ENCODE results near the gene TPCN2.

Gene TPCN2

GRCh38 chr11:69100454-69101114, 51.9 kb downstream of the TPCN2 start:
- Histone ChIP-seq H2BK15ac (ENCODE audit: low read depth, poor library complexity, severe bottlenecking) (no peak overlapping the region), H3K23ac (ENCODE audit: low read length in 2 of 2) (no peak overlapping the region), H3K9ac (ENCODE audit: low read length) (no peak overlapping the region), H3K27ac (ENCODE audit: low read length, poor library complexity, severe bottlenecking) (no peak overlapping the region), H3K4ac (ENCODE audit: low read depth in 1 of 2, low read length in 2 of 2) (no peak overlapping the region), H3K18ac (ENCODE audit: low read depth in 1 of 2, low read length in 2 of 2) (no peak overlapping the region), H4K8ac (ENCODE audit: low read length) (no peak overlapping the region), H3K14ac (ENCODE audit: low read length in 2 of 2) (no peak overlapping the region), H3K4me3 (ENCODE audit: insufficient read depth in 1 of 2, low read depth in 1 of 2, low read length in 2 of 2) (no peak overlapping the region), H2AK5ac (ENCODE audit: low read length, severe bottlenecking) (no peak overlapping the region), H3K36me3 (ENCODE audit: control insufficient read depth in 1 of 2, insufficient read depth in 2 of 2, low read depth in 1 of 2, low read length in 2 of 2) (no peaks in the 10 kb centered on the region), H3K79me1 (replicated peaks; ENCODE audit: low read length, poor library complexity, severe bottlenecking) (peaks cover 1% of the 10 kb centered on the region), H3K9me3 (ENCODE audit: control insufficient read depth, low read length) (no peaks in the 10 kb centered on the region), H2AFZ (ENCODE audit: low read depth, low read length) (no peak overlapping the region), H2BK12ac (ENCODE audit: low read length in 2 of 2) (no peak overlapping the region), H3K27me3 (ENCODE audit: control insufficient read depth in 1 of 2, insufficient read depth in 1 of 2, low read length in 2 of 2) (peaks cover 46 to 58% of the 10 kb centered on the region in 2 experiments), H3K4me1 (ENCODE audit: control insufficient read depth, insufficient read depth, low read depth, low read length) (no peaks in the 10 kb centered on the region), H3K4me2 (ENCODE audit: low read length, poor library complexity, severe bottlenecking) (no peak overlapping the region), H4K91ac (ENCODE audit: low read length) (no peak overlapping the region), H2BK120ac (ENCODE audit: low read depth, low read length) (no peak overlapping the region), H2BK5ac (ENCODE audit: low read depth, low read length, poor library complexity, severe bottlenecking) (no peak overlapping the region)
- DNase-seq = no peak
- WGBS = 83% methylated on average over 13 of the region's 13 CpGs

- H3K9me3 ChIP-seq (ENCODE audit: control insufficient read depth, low read length) = no peaks in the 10 kb centered on the region
- no peak overlapping the region for H4K8ac ChIP-seq (ENCODE audit: low read length)
- H2AK5ac ChIP-seq (ENCODE audit: low read length, severe bottlenecking) = no peak overlapping the region
- no peak overlapping the region for H3K14ac ChIP-seq (ENCODE audit: low read length in 2 of 2)
- H3K4me1 ChIP-seq (ENCODE audit: control insufficient read depth, insufficient read depth, low read depth, low read length) = no peaks in the 10 kb centered on the region
- H2BK120ac ChIP-seq (ENCODE audit: low read depth, low read length) = no peak overlapping the region
- no peak overlapping the region for H3K23ac ChIP-seq (ENCODE audit: low read length in 2 of 2)
- no peaks in the 10 kb centered on the region for H3K36me3 ChIP-seq (ENCODE audit: control insufficient read depth in 1 of 2, insufficient read depth in 2 of 2, low read depth in 1 of 2, low read length in 2 of 2)
- H2BK5ac ChIP-seq (ENCODE audit: low read depth, low read length, poor library complexity, severe bottlenecking) = no peak overlapping the region
- no peak overlapping the region for H3K9ac ChIP-seq (ENCODE audit: low read length)
- no peak overlapping the region for H3K4ac ChIP-seq (ENCODE audit: low read depth in 1 of 2, low read length in 2 of 2)
- H3K27ac ChIP-seq (ENCODE audit: low read length, poor library complexity, severe bottlenecking) = no peak overlapping the region
- peaks cover 1% of the 10 kb centered on the region for H3K79me1 ChIP-seq (replicated peaks; ENCODE audit: low read length, poor library complexity, severe bottlenecking)
- H2BK15ac ChIP-seq (ENCODE audit: low read depth, poor library complexity, severe bottlenecking) = no peak overlapping the region
- no peak overlapping the region for H2AFZ ChIP-seq (ENCODE audit: low read depth, low read length)
- peak; percentile 76 for DNase-seq
- peak overlapping the region in 1 of 2 experiments; percentile 29 for H3K18ac ChIP-seq (ENCODE audit: low read depth in 1 of 2, low read length in 2 of 2)
- no peak overlapping the region for H4K91ac ChIP-seq (ENCODE audit: low read length)
- no peak overlapping the region for H3K4me3 ChIP-seq (ENCODE audit: insufficient read depth in 1 of 2, low read depth in 1 of 2, low read length in 2 of 2)
- peaks cover 52 to 53% of the 10 kb centered on the region in 2 experiments for H3K27me3 ChIP-seq (ENCODE audit: control insufficient read depth in 1 of 2, insufficient read depth in 1 of 2, low read length in 2 of 2)
- WGBS = 30% methylated on average over 14 of the region's 14 CpGs
- H3K4me2 ChIP-seq (ENCODE audit: low read length, poor library complexity, severe bottlenecking) = no peak overlapping the region
- no peak overlapping the region for H2BK12ac ChIP-seq (ENCODE audit: low read length in 2 of 2)
Measured at GRCh38 chr11:69101115-69101791, 52.5 kb downstream of the TPCN2 start.

- no peak overlapping the region for H2BK12ac ChIP-seq (ENCODE audit: low read length in 2 of 2)
- 84% methylated on average over 17 of the region's 17 CpGs for whole genome bisulfite sequencing
Measured at GRCh38 chr11:69101792-69102695, 53.3 kb downstream of the TPCN2 start.

More at GRCh38 chr11:69101792-69102695, 53.3 kb downstream of the TPCN2 start:
- Histone ChIP-seq H3K4me3 (ENCODE audit: insufficient read depth in 1 of 2, low read depth in 1 of 2, low read length in 2 of 2) (no peak overlapping the region), H3K14ac (ENCODE audit: low read length in 2 of 2) (no peak overlapping the region), H2AFZ (ENCODE audit: low read depth, low read length) (no peak overlapping the region), H3K18ac (ENCODE audit: low read depth in 1 of 2, low read length in 2 of 2) (peak overlapping the region in 1 of 2 experiments; percentile 29), H3K23ac (ENCODE audit: low read length in 2 of 2) (no peak overlapping the region), H4K91ac (ENCODE audit: low read length) (peak overlapping the region; percentile 32), H3K27ac (ENCODE audit: low read length, poor library complexity, severe bottlenecking) (no peak overlapping the region), H3K79me1 (replicated peaks; ENCODE audit: low read length, poor library complexity, severe bottlenecking) (peaks cover 1% of the 10 kb centered on the region), H3K36me3 (ENCODE audit: control insufficient read depth in 1 of 2, insufficient read depth in 2 of 2, low read depth in 1 of 2, low read length in 2 of 2) (no peaks in the 10 kb centered on the region), H3K4me1 (ENCODE audit: control insufficient read depth, insufficient read depth, low read depth, low read length) (no peaks in the 10 kb centered on the region), H2BK120ac (ENCODE audit: low read depth, low read length) (no peak overlapping the region), H4K8ac (ENCODE audit: low read length) (no peak overlapping the region), H3K4ac (ENCODE audit: low read depth in 1 of 2, low read length in 2 of 2) (no peak overlapping the region), H3K9ac (ENCODE audit: low read length) (no peak overlapping the region), H3K27me3 (ENCODE audit: control insufficient read depth in 1 of 2, insufficient read depth in 1 of 2, low read length in 2 of 2) (peaks cover 59 to 60% of the 10 kb centered on the region in 2 experiments), H2BK15ac (ENCODE audit: low read depth, poor library complexity, severe bottlenecking) (no peak overlapping the region), H3K9me3 (ENCODE audit: control insufficient read depth, low read length) (no peaks in the 10 kb centered on the region), H2BK5ac (ENCODE audit: low read depth, low read length, poor library complexity, severe bottlenecking) (no peak overlapping the region), H3K4me2 (ENCODE audit: low read length, poor library complexity, severe bottlenecking) (no peak overlapping the region), H2AK5ac (ENCODE audit: low read length, severe bottlenecking) (no peak overlapping the region)
- no peak for DNase-seq
